HG03520 (cell line): ENCODE data around the gene TMTC1.
"Not testable (repeated sequence)": the region's sequence is repeated elsewhere in the genome, so short reads cannot be mapped to it uniquely, and the experiment has no call there.

ENCODE experiments used
- ATAC-seq: cut with Tn5 transposase; IDR thresholded peaks from one replicate; pipeline ENCODE4 v1.9.1; 2021; ENCODE audit warnings: mild to moderate bottlenecking, moderate library complexity; ENCODE audit not compliant: unreplicated experiment

TMTC1 gene

GRCh38 chr12:29674463-29674862, 109.3 kb downstream of the TMTC1 start:
- no peak for ATAC-seq

GRCh38 chr12:29673346-29673745, 110.4 kb downstream of the TMTC1 start:
- ATAC-seq: no peak

GRCh38 chr12:29672580-29672979, 111.2 kb downstream of the TMTC1 start:
- no peak for ATAC-seq

- ATAC-seq: no peak
Observed at GRCh38 chr12:29671742-29672141, 112.0 kb downstream of the TMTC1 start.

- no peak for ATAC-seq
Observed at GRCh38 chr12:29667011-29667410, 116.7 kb downstream of the TMTC1 start.

- ATAC-seq: no peak
Observed at GRCh38 chr12:29665107-29665506, 118.6 kb downstream of the TMTC1 start.

- ATAC-seq: no peak
Observed at GRCh38 chr12:29662734-29663323, 120.9 kb downstream of the TMTC1 start.

- ATAC-seq: no peak
Observed at GRCh38 chr12:29660847-29661246, 122.9 kb downstream of the TMTC1 start.

- no peak for ATAC-seq
Observed at GRCh38 chr12:29656762-29657538, 126.8 kb downstream of the TMTC1 start.

- no peak for ATAC-seq
Observed at GRCh38 chr12:29655861-29656260, 127.9 kb downstream of the TMTC1 start.

- no peak for ATAC-seq
Observed at GRCh38 chr12:29653286-29653685, 130.5 kb downstream of the TMTC1 start.

GRCh38 chr12:29650371-29650770, 133.4 kb downstream of the TMTC1 start:
- no peak for ATAC-seq

GRCh38 chr12:29649722-29650121, 134.0 kb downstream of the TMTC1 start:
- ATAC-seq: no peak

- no peak for ATAC-seq
Observed at GRCh38 chr12:29644536-29645162, 139.1 kb downstream of the TMTC1 start.

GRCh38 chr12:29640589-29641345, 143.0 kb downstream of the TMTC1 start:
- no peak for ATAC-seq

- ATAC-seq: no peak
Observed at GRCh38 chr12:29639893-29640495, 143.7 kb downstream of the TMTC1 start.

GRCh38 chr12:29638528-29638927, 145.2 kb downstream of the TMTC1 start:
- no peak for ATAC-seq

GRCh38 chr12:29634057-29634456, 149.7 kb downstream of the TMTC1 start:
- no peak for ATAC-seq

GRCh38 chr12:29630164-29630563, 153.6 kb downstream of the TMTC1 start:
- not testable (repeated sequence) for ATAC-seq

- ATAC-seq: no peak
Observed at GRCh38 chr12:29627221-29627620, 156.5 kb downstream of the TMTC1 start.

GRCh38 chr12:29625359-29625953, 158.3 kb downstream of the TMTC1 start:
- ATAC-seq: no peak
